Forelimb muscle (tissue), 1 donor: Measurements from ENCODE around the gene KLK3. TPM values are rescaled to one million over a fixed set of nuclear protein-coding genes. Genes with fewer than 3 reads are reported as not detected.
"Not testable (repeated sequence)": the region's sequence is repeated elsewhere in the genome, so short reads cannot be mapped to it uniquely, and the experiment has no call there.

Source experiments
- DNase-seq: peaks from one replicate; pipeline ENCODE4 v3.0.0-alpha.2; 2013; ENCODE audit warnings: low read depth
- polyA plus RNA-seq: library from polyadenylated mRNA; unstranded; fragments of 120-200 nt; gene quantifications from one replicate; pipeline ENCODE4 v1.2.1, GENCODE V29; 2013; ENCODE audit not compliant: insufficient read length

KLK3 gene
- polyA plus RNA-seq, 1 donor: not detected

DNA sequence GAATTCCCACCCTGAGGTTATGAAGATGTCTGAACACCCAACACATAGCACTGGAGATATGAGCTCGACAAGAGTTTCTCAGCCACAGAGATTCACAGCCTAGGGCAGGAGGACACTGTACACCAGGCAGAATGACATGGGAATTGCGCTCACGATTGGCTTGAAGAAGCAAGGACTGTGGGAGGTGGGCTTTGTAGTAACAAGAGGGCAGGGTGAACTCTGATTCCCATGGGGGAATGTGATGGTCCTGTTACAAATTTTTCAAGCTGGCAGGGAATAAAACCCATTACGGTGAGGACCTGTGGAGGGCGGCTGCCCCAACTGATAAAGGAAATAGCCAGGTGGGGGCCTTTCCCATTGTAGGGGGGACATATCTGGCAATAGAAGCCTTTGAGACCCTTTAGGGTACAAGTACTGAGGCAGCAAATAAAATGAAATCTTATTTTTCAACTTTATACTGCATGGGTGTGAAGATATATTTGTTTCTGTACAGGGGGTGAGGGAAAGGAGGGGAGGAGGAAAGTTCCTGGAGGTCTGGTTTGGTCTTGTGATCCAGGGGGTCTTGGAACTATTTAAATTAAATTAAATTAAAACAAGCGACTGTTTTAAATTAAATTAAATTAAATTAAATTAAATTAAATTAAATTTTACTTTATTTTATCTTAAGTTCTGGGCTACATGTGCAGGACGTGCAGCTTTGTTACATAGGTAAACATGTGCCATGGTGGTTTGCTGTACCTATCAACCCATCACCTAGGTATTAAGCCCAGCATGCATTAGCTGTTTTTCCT, 7.0 kb downstream of the KLK3 start:
- DNase-seq: no peak

DNA sequence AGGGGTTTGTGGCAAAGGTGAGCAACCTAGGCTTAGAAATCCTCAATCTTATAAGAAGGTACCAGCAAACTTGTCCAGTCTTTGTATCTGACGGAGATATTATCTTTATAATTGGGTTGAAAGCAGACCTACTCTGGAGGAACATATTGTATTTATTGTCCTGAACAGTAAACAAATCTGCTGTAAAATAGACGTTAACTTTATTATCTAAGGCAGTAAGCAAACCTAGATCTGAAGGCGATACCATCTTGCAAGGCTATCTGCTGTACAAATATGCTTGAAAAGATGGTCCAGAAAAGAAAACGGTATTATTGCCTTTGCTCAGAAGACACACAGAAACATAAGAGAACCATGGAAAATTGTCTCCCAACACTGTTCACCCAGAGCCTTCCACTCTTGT, 14.8 kb downstream of the KLK3 start:
- DNase-seq: no peak

DNA sequence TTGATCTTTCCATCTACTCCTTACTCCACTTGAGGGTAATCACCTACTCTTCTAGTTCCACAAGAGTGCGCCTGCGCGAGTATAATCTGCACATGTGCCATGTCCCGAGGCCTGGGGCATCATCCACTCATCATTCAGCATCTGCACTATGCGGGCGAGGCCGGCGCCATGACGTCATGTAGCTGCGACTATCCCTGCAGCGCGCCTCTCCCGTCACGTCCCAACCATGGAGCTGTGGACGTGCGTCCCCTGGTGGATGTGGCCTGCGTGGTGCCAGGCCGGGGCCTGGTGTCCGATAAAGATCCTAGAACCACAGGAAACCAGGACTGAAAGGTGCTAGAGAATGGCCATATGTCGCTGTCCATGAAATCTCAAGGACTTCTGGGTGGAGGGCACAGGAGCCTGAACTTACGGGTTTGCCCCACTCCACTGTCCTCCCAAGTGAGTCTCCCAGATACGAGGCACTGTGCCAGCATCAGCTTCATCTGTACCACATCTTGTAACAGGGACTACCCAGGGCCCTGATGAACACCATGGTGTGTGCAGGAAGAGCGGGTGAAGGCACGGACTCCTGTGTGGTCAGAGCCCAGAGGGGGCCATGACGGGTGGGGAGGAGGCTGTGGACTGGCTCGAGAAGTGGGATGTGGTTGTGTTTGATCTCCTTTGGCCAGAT, 15.8 kb downstream of the KLK3 start:
- DNase-seq: no peak

DNA sequence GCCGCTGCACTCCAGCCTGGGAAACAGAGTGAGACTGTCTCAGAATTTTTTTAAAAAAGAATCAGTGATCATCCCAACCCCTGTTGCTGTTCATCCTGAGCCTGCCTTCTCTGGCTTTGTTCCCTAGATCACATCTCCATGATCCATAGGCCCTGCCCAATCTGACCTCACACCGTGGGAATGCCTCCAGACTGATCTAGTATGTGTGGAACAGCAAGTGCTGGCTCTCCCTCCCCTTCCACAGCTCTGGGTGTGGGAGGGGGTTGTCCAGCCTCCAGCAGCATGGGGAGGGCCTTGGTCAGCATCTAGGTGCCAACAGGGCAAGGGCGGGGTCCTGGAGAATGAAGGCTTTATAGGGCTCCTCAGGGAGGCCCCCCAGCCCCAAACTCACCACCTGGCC, 18.3 kb downstream of the KLK3 start, which contains the start of gene KLK2:
KLK2 (plus strand) TSS at position 384 of the 400 bp plus-strand sequence. CDS start 35 bp downstream, outside the sequence.
- no peak for DNase-seq

DNA sequence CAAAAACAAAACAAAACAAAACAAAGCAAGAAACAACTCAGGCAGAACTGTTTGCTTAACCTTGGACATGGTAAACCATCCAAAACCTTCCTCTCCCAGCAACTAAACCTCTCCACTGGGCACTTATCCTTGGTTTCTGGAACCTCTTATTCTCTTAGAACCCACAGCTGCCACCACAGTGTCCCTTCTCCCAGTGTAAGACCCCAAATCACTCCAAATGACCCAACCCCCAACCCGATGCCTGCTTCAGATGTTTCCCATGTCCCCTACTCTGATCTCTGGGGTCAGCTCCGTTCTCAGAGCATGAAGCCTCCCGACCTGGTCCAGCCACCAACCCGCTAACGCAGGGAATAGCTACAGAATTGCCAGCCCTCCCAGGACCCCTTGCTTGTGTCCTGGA, 19.5 kb downstream of the KLK3 start:
- DNase-seq: no peak

DNA sequence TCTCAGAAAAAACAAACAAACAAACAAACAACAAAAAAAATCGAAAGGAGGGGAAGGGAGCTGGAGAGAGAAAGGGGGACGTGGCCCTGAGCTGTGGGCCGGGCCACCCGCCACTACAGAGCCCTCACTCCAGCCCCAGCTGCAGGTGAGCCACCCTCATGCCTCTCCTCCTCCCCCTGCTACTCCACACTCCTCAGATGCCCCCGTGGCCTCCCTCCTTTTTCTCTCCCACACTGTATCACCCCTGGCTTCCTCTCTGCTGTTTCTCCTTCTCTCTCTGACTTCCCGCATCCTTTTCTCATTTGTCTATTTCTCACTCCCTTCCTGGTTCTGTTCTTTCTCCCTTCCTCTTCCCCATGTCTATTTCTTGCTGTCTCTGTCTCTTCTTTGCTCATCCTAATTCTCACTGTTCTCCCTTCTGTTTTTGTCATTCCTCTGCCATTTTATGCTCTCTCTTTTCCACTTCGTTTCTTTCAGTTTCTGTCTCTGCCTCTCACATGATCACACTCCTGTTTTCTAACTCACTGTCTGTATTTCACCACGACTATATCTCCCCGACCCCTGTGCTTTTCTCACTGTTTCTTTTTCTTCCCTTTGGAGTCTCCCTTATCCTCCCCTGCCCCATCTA, 21.2 kb downstream of the KLK3 start:
- no peak for DNase-seq

DNA sequence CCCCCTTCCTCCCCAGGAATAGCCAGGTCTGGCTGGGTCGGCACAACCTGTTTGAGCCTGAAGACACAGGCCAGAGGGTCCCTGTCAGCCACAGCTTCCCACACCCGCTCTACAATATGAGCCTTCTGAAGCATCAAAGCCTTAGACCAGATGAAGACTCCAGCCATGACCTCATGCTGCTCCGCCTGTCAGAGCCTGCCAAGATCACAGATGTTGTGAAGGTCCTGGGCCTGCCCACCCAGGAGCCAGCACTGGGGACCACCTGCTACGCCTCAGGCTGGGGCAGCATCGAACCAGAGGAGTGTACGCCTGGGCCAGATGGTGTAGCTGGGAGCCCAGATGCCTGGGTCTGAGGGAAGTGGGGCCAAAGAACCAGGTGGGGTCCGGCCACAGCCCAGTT, 21.7 kb downstream of the KLK3 start:
- DNase-seq: no peak

DNA sequence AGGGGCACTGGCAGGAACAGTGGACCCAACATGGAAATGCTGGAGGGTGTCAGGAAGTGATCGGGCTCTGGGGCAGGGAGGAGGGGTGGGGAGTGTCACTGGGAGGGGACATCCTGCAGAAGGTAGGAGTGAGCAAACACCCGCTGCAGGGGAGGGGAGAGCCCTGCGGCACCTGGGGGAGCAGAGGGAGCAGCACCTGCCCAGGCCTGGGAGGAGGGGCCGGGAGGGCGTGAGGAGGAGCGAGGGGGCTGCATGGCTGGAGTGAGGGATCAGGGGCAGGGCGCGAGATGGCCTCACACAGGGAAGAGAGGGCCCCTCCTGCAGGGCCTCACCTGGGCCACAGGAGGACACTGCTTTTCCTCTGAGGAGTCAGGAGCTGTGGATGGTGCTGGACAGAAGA, 22.6 kb downstream of the KLK3 start:
- DNase-seq: no peak

DNA sequence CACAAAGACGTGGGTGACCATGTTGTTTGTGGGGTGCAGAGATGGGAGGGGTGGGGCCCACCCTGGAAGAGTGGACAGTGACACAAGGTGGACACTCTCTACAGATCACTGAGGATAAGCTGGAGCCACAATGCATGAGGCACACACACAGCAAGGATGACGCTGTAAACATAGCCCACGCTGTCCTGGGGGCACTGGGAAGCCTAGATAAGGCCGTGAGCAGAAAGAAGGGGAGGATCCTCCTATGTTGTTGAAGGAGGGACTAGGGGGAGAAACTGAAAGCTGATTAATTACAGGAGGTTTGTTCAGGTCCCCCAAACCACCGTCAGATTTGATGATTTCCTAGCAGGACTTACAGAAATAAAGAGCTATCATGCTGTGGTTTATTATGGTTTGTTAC, 24.1 kb downstream of the KLK3 start:
- DNase-seq: no peak

DNA sequence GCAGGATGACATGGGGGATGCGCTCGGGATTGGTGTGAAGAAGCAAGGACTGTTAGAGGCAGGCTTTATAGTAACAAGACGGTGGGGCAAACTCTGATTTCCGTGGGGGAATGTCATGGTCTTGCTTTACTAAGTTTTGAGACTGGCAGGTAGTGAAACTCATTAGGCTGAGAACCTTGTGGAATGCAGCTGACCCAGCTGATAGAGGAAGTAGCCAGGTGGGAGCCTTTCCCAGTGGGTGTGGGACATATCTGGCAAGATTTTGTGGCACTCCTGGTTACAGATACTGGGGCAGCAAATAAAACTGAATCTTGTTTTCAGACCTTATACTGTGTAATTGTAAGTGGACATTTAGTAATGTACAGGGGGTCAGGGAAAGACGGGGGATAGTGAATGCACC, 25.5 kb downstream of the KLK3 start:
- DNase-seq: no peak

DNA sequence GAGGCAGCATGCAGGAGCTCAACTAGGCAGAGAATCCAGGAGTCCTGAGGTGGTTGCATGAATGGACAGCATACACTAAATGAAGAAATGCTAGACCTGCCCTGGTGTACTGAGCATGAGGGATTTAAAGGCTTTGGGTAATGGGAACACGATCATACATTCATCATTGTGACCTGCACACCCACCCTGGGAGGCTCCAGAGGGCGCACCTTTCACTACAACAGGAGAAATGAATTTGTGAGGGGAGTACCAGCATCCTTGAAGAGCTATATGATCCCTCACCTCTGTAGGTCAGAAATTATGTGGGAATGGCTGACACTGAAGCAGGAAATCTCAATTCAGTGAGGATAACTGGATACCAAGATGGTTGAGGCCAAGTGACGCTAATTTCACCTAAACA, 27.5 kb downstream of the KLK3 start:
- no peak for DNase-seq

DNA sequence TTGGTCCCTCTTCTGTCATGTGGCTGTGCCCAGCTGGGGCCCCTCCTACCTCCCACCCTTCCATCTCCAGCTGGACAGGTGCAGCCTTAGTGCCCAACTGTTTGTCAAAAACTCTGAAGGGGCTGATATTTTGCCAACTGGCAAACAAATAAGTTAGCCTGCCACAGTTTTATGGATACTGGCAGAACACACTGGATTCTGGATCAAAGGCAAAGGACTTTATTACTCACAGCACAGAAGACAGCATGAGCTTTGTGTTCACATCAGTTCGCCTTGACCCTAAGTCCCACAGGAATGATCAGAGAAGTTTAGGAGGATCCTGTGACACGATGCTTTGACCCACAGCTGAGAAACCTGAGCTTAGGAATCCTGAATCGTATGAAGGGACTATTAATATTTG, 34.9 kb downstream of the KLK3 start:
- DNase-seq: no peak

DNA sequence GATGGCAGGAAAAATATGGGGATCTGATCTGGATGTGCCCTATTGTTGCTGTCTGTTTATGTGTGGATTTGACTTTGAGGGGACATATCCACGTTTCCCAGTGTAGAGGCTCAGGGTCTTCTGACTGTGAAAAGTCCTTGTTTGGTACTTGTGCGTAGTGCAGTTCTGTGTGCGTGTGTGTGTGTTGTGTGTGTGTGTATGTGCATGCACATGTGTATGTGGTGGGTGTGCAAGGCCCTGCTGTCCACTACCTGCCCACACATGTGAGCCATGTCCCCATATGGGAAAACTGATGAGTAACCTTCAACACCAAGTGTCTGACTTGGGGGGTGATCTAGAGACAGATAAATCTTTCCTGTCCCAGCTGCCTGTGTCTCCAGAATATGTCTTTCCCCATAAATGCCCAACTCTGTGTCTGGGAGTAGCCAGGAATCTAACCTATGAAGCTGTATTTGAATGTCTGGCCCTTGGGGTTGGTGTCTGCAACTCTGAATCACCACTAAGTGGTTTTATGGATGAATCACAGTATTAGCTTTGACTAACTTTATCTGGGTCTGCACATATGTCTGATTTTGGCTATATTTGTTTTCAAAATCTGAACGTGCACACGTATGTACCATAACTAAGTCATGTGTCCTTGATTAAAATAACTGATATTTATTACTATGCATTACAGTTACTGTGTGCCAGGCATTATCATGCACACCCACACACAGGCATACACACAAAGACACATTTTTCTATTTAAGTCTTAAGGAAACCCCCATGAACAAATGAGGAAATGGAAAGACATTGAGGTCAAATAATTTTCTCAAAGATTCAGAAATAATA, 35.9 kb downstream of the KLK3 start:
- DNase-seq: no peak

DNA sequence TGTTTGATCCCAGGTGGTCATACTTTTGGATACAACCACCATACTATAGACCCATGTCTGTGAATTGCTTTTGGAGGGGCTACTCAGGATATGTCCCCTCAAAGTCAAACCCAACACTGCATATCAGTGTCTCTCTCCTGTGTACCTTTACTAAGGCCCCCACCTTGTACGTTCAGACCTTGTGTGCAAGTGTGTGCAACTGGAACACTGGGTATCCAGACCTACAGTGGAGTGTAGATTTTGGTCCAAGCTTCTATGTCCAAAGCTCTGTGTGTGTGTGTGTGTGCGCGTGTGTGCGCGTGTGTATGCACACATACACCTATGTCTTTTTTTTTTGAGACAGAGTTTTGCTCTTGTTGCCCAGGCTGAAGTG, 36.5 kb downstream of the KLK3 start:
- no peak for DNase-seq

DNA sequence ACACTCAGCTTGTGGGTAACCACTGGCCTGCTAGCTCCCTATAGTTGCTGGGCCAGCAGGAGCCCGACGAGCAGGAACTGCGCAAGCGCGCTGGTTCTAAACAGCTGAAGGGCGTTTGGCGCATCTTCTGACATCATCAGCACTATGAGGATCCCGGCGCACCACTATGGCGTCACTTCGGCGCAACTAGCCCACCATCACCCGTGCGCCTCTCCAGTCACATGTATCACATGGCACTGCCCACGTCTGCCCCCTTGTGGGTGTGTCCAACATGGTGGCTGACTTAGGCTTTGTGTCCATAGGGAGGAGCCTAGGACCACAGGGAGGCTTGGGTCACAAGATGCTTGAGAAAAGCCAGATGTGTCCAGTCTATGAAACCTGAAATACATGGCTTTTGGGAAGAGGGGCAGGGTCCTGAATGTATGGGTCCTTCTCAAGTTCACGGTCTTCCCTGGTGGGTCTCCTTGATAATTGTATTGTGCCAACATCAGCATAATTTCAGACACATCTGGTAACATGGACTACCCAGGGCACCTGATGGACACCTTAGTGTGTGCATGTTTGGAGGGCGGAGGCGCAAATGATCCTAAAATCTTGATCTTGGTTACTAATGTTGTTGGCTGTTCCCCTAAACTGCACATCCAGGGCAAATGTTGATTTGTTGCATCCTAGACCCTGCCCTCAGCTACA, 38.5 kb downstream of the KLK3 start:
- no peak for DNase-seq

DNA sequence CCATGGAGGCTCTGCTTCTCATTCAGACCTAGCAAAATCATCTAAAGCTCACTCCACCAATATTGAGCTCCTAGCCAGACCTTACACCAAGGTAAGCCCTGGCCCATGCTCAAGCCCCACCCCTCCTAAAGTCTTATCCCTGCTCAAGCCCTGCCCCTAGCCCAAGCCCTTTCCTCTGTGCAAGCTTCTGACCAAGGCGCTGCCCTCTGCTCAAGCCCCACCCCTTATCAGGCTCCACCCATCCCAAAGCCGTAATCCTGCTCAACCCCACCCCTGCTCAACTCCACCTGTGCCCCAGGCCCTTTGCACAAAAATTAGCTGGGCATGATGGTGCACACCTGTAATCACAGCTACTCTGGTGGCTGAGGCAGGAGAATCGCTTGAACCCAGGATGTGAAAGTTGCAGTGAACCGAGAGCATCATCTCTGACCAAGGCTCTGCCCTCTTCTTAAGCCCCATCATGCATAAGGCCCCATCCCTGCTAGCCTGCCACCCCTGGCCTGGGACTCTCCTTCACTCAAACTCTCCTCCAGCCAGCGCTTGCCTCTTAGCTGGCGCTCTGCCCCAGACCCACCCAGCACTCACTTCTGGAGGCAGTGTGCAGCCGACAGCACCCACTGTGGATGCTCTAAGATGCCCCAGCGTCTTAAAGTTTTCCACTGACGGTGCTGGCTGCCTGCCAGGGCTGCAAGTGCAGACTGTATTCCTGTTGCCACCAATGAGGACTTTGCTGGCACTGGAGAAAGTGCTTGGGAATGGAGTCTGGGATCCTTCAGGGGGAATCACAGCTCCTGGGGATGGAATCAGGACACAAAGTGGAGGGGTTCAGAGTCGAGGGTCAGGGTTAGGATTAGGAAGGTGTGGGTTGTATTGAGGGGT, 40.0 kb downstream of the KLK3 start:
- DNase-seq: no peak

DNA sequence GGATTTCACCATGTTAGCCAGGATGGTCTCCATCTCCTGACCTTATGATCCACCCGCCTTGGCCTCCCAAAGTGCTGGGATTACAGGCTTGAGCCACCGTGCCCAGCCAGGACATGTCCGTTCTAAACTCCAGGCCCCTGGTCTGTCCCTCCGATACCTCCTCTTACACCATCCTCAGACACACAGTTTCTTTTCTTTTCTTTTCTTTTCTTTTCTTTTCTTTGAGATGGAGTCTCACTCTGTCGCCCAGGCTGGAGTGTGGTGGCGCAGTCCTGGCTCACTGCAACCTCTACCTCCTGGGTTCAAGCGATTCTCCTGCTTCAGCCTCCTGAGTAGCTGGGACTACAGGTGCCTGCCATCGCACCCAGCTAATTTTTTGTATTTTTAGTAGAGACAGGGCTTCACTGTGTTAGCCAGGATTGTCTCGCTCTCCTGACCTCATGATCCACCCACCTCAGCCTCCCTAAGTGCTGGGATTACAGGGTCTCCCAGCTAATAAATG, 41.4 kb downstream of the KLK3 start:
- not testable (repeated sequence) for DNase-seq

DNA sequence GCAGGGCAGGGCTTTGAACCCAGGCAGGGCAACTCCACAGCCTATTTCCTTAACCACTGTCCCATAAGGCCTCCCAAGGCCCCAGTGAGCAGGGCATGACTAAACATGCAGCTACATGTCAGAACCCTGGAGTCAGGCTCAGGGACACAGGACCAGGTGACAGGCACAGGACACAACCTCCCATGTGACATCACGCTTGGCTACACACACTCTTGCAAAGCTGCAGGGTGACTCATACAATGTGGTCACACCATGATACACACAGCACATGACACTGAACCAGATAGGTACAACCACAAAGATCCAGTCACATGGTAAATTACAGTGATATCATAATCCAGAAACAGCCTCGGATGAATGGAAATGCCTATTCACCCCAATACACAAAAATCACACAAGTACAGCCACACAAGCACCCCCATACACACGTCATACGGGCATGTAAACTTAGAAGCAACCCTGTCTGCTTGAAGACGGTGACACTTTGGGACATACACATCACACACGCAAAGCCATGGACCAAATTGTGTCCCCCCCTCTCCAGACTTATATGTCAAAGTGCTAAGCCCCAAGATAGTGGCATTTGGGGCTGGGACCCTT, 42.0 kb downstream of the KLK3 start:
- no peak for DNase-seq

DNA sequence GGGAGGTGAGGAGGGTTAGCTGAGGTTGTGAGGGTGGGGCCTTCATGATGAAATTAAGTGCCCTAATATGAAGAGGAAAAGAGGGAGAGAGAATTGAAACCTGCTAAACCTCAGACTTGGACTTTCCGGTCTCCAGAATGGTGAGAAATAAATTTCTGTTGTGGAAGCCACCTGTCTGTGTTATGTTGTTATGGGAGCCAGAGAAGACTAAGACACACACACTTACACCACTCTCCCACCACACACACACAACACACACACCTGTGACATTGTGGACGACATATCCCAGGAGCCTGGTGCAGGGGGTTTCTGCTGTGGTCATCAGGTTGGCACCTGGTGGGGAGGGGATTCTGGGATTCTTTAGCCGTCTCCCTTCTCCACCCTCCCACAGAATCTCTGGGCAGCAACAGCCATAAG, 42.5 kb downstream of the KLK3 start:
- DNase-seq: no peak

DNA sequence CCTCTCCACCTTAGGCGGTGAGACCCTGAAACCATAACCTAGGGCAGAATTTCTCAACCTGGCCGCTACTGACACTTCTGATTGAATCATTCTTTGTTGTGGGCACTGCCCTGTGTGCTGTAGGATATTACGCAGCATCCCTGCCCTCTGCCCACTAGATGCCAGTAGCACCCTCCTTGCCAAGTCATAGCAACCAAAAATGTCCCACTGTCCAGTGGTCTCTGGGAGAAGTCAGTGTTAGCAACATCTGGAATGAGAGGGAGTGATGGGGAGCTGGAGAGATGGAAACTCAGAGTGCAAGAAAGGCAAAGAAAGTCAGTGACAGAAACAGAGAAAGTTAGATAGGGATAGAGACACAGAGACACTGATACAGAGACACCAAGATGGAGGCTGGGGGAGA, 42.9 kb downstream of the KLK3 start:
- DNase-seq: no peak
